ENCODE results near the gene DUSP16.

DUSP16 gene

GRCh38 chr12:12436831-12437345, 125.8 kb downstream of the DUSP16 start:
- no peak for DNase-seq

GRCh38 chr12:12433203-12433731, 129.4 kb downstream of the DUSP16 start:
- DNase-seq, result no peak

GRCh38 chr12:12432364-12432763, 130.3 kb downstream of the DUSP16 start:
- no peak for DNase-seq

GRCh38 chr12:12428961-12429657, 133.6 kb downstream of the DUSP16 start:
- DNase-seq, result no peak

GRCh38 chr12:12428047-12428446, 134.6 kb downstream of the DUSP16 start:
- DNase-seq, result no peak

- no peak for DNase-seq
Observed at GRCh38 chr12:12427568-12427967, 135.1 kb downstream of the DUSP16 start.

GRCh38 chr12:12425616-12426015, 137.0 kb downstream of the DUSP16 start:
- no peak for DNase-seq

- DNase-seq, result no peak
Observed at GRCh38 chr12:12425001-12425400, 137.7 kb downstream of the DUSP16 start.
